Stimulated activated naive CD4-positive, alpha-beta T cell treated with Interleukin-2 at 50 U/mL for 16 hours (primary cell): Measurements from ENCODE around the gene C15orf39.

Source experiments
- DNase-seq: peaks from one replicate; lab custom pipeline; 2025; lab: John Stamatoyannopoulos, UW

The C15orf39 gene

GRCh38 chr15:75172284-75172820 is 29.3 kb upstream of the C15orf39 start:
- no peak for DNase-seq

- no peak for DNase-seq
Measured at GRCh38 chr15:75174102-75174501, 27.6 kb upstream of the C15orf39 start.

GRCh38 chr15:75174729-75175128 is 27.0 kb upstream of the C15orf39 start:
- no peak for DNase-seq

GRCh38 chr15:75176396-75176761 is 25.3 kb upstream of the C15orf39 start:
- DNase-seq: no peak

GRCh38 chr15:75177360-75178071 is 24.2 kb upstream of the C15orf39 start:
- no peak for DNase-seq

- no peak for DNase-seq
Measured at GRCh38 chr15:75178171-75178937, 23.3 kb upstream of the C15orf39 start.

- no peak for DNase-seq
Measured at GRCh38 chr15:75178938-75179745, 22.5 kb upstream of the C15orf39 start.

GRCh38 chr15:75179746-75180140 is 21.9 kb upstream of the C15orf39 start:
- no peak for DNase-seq

- no peak for DNase-seq
Measured at GRCh38 chr15:75181780-75182179, 19.9 kb upstream of the C15orf39 start.

- no peak for DNase-seq
Measured at GRCh38 chr15:75182187-75183131, 19.2 kb upstream of the C15orf39 start.

GRCh38 chr15:75185271-75186029 is 16.2 kb upstream of the C15orf39 start:
- DNase-seq: no peak

GRCh38 chr15:75186044-75186443 is 15.6 kb upstream of the C15orf39 start:
- DNase-seq: no peak

GRCh38 chr15:75188499-75188898 is 13.2 kb upstream of the C15orf39 start:
- no peak for DNase-seq

GRCh38 chr15:75191235-75191634 is 10.4 kb upstream of the C15orf39 start:
- DNase-seq: no peak

GRCh38 chr15:75192307-75192706 is 9.4 kb upstream of the C15orf39 start:
- DNase-seq: no peak

GRCh38 chr15:75193272-75193671 is 8.4 kb upstream of the C15orf39 start:
- DNase-seq: no peak

GRCh38 chr15:75193976-75194375 is 7.7 kb upstream of the C15orf39 start:
- no peak for DNase-seq

GRCh38 chr15:75194397-75194796 is 7.3 kb upstream of the C15orf39 start:
- DNase-seq: no peak

GRCh38 chr15:75195122-75195765 is 6.4 kb upstream of the C15orf39 start:
- DNase-seq: no peak

- DNase-seq: no peak
Measured at GRCh38 chr15:75195766-75196241, 5.9 kb upstream of the C15orf39 start.
